HG02885 (cell line): ENCODE data around the gene NT5C2.

Experiments
- ATAC-seq: cut with Tn5 transposase; IDR thresholded peaks from one replicate; pipeline ENCODE4 v1.9.1; 2021; ENCODE audit warnings: mild to moderate bottlenecking; ENCODE audit not compliant: unreplicated experiment, poor library complexity

The NT5C2 gene

DNA sequence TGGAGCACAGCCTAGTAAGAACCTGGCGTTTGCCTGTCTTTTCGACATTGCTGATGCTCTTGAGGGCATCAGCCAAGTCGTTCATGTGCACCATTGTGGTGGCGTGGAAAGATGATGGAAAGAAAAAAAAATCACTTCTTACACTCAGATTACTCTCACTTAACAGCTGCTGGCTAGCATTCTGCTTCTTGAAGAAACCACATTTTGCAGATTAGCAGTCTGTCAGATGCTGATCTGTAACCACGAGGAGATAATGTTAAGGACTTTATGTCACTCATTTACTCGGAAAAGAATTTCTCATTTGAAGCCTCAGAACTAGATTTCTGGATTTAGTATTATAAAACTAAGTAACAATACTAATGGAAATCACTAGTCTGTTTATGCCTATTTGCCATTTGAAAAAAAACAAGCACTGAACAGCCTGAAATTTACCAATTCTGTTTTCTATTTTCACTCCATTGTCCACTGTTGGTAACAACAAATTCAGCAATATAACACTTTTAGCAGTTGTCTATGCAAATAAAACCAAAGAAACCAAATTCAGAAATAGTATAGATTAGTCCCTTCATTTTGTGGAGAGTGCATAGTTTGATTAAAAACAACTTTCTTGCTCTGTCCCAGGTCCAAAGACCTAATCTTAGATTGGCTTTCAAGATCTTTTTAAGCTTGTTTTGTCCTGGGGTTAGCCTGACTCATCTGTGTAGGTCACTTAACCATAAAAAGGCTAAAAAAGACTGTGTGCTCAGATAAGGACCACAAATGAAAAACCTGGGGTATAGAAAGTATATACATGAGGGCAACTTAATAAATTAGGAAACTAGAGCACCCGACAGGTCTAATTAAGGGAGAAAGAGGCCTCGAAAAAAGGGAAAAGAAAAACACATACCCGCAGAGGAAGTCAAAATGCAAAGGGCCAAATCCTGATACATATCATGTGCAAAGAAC lies 67.5 kb downstream of the NT5C2 start:
- peak; percentile 87 for ATAC-seq

GRCh38 chr10:103124420-103125096 lies 68.5 kb downstream of the NT5C2 start:
- ATAC-seq = no peak

- no peak for ATAC-seq
Observed at GRCh38 chr10:103123282-103124024, 69.6 kb downstream of the NT5C2 start.

GRCh38 chr10:103120977-103121735 lies 71.9 kb downstream of the NT5C2 start:
- ATAC-seq = no peak

DNA sequence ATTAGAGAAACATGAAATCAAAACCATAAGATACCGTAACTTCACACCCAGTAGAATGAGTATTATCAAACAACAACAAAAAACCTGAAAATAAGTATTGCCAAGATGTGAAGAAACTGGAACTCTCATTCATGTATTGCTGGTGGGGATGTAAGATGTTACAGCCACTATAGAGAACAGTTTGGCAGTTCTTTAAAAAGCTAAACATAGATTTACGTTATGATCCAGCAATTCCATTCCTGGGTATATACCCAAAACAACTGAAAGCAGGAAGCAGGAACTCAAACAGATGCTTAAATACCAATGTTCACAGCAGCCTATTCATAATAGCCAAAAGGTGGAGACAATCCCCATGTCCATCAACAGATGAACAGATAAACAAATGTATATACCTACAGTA lies 72.5 kb downstream of the NT5C2 start:
- no peak for ATAC-seq

- no peak for ATAC-seq
Observed at GRCh38 chr10:103117247-103117646, 75.8 kb downstream of the NT5C2 start.

DNA sequence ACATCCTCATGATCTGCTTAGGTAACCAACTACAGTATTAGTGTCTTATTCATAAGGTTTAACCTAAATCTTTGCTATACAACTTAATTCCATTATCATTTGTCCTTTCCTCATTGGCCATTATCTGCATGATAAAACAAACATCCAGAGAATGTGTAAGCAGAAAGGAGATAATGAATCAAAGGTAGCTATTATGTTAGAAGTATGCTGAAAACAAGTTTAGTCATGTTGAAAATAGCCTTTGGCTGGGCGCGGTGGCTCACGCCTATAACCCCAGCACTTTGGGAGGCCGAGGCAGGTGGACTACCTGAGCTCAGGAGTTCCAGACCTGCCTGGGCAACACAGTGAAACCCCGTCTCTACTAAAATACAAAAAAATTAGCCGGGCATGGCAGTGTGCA lies 78.2 kb downstream of the NT5C2 start:
- no peak for ATAC-seq

DNA sequence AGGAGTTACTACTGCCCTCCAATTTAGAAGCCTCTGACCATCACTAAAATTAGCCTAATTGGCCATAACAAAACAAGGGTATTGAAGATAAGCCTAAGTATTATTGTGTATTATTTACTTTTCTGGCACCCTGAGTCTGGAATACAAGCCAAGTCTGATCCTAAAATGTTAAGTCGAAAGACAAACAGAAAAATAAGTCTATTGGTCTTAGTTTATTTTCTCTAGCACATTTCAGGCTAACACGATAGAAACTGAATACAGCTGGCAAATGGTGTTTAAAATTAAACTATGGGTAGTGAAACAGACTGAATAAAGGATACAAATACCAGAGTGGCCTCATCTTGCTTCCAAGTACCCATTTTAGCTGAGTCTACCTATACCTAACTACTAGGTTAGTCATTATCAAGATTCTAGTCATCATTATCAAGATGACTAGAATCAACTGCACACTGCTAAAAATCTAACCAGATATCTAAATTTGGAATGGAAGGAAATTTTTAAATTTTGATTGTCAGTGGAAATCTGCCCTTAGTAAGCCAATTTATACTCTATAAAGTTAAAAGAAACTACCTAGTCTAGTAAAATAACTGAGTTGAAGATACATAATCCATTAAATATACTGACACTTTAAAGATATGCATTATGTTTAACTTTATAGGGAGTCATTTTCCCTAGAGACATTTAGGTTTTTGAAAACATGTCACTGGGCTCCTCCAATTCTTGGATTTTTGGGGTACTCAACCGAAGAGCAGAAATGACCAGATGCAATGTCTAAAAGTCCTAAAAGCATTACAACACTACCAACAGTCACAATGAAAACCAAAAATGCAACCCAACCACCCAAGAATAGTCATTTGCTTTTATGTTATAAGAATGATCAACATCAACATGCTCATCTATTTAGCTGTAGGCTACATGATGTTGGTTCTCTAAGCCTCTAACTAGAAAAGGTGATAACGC lies 80.9 kb downstream of the NT5C2 start:
- ATAC-seq = peak; percentile 61

DNA sequence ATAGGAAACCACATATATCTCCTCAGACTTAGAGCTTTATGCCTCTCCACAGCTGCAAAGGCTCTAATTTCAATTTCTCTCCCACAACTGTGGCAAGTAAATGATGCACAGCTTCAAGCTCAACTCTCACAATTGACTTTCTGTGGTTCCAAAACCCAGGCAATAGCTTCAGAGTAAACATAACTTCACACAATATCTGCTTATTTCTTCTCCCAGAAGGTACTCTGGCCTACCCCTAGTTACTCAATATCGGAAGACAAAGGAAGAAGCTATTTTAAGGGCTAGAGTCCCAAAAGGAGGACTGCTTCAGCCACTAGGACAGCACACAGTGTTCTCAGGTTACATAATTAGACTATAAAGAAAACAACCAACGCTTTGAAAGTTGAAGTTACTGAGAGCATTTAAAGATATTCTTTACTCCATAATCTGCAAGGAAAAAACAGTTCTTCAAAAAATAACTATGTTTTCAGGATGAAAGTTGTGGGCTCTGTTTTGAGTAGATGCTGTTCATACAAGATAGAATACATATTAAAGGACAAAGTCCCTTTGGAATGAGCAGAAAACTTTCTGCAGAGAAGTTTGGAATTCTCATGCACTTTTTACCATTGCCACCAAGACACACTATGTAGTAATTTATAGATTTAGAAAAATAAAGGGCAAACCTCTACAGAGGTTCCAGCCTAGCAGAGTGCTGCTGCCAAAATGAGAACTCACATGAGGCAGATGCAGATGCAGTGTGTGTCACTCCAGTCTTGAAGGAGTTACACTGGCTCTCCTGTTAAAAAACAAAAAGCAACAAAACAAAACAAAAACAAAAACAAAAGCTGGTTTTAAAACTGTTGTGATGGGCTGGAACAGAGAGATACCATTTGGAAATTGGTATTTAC lies 81.8 kb downstream of the NT5C2 start:
- ATAC-seq = peak; percentile 71

GRCh38 chr10:103110407-103110806 lies 82.7 kb downstream of the NT5C2 start:
- ATAC-seq = no peak

- ATAC-seq = no peak
Observed at GRCh38 chr10:103109821-103110220, 83.3 kb downstream of the NT5C2 start.

DNA sequence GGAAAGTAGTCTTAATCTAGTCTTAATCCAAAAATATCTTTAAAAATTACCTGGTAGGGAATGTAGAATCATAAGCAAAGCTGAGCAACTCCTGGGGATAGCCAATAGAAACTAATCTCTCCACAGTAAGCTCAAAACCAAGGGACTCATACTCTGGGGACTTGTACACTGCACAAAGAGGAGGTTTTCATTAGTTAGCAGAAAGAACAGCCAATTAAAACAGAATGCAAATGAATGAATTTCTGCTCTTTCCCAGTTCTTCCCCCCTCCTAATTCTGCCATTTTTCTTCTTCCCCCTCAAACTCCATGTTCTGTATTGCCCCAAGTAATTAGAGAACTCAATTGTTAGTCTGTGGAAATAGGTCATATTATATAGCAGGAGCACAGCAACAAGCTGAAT lies 86.5 kb downstream of the NT5C2 start:
- no peak for ATAC-seq

DNA sequence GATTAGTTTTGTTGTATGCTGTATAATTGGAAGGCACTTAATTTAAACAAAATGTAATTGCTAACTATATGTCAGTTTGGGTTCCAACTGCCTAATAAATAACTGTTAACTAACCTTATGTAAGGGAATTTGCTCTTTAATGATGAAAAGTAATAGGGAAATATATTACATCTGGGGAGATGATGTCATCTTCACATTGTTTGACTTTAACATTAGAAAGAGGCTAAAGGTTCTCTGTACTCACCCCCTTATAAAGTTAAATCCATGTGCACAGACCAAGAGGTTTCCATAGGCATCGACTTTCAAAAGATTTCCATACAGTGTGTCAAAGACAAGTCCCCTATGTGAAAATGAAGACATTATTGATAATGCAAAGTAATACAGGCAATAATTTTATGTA lies 87.6 kb downstream of the NT5C2 start:
- no peak for ATAC-seq

DNA sequence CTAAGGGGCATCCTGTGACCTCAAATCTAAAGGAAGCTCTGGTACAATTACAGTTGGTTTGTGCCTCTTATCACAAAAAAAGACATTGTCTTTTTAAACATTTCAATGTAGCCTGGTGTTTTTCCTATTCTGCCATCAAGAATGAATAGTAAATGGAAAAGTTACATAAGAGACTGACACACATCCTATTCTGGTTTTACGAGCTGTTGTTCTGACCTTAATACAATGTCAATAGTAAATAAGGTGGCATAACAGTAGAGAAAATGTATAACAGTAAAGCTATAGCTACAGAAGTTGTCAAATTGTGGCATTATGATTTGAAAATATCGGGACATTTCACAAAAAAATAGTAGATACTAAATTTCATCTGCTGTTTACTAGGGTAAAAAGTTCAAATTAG lies 88.4 kb downstream of the NT5C2 start:
- ATAC-seq = no peak

GRCh38 chr10:103103989-103104388 lies 89.1 kb downstream of the NT5C2 start:
- no peak for ATAC-seq

DNA sequence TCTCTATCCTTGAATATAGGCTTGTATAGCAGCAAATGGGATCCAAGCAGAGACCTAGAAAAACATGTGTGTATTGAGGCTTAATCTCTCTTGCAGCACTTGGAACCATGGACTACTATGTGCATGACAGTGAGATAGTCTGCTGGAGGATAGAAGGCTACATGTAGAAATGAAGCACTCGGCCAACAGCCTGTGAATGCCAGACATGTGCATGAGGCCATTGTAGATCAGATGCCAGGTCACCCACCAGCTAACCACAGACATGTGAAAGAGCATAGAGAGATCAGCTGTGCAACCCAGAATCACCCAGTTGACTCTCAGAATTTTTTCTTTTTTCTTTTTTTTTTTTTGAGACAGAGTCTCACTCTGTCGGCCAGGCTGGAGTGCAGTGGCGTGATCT lies 90.9 kb downstream of the NT5C2 start:
- ATAC-seq = no peak

GRCh38 chr10:103100620-103101019 lies 92.5 kb downstream of the NT5C2 start:
- ATAC-seq = no peak

DNA sequence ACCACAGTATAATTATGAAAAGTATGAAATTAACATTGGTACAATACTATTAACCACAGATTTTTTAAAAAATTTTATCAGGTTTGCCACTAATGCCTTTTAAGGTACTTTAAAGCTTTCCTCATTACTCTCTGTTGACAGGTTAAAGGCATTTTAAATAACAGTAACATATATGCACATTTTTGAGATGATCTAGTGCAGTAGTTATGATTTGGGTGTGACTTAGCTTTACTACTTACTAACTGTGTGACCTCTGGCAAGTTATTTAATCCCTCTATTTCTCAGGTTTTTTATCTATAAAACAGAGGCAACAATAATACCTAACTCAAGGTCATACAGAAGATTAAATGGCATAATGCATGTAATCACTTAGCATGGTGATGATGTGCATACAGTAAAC lies 94.8 kb downstream of the NT5C2 start:
- no peak for ATAC-seq
